Right ventricle myocardium superior (tissue), 1 donor: ENCODE measurements around the gene NDP. TPM values are rescaled to one million over a fixed set of nuclear protein-coding genes. Genes with fewer than 3 reads are reported as not detected.
"Not testable (repeated sequence)": the region's sequence is repeated elsewhere in the genome, so short reads cannot be mapped to it uniquely, and the experiment has no call there.

Experiments used
- ATAC-seq: fragments of 200-7000 bp; cut with Tn5 transposase; one replicate; pipeline ENCODE4 v1.9.1; 2020; ENCODE audit warnings: mild to moderate bottlenecking; ENCODE audit not compliant: poor library complexity
- DNase-seq: peaks from one replicate; pipeline ENCODE4 v3.0.0-alpha.2; 2020
- intact Hi-C: fragments of 100-400 bp; cut with DNase I; formaldehyde crosslinking; loops from one replicate; pipeline ENCODE4 v1.11.2; 2022
- total RNA-seq: library from RNA; stranded (reverse); fragmentation: NEBNext Ultra II Directional; extraction: Animal tissue kit (Norgen Biotek cat#: 25700); gene quantifications from one replicate; pipeline ENCODE4 v1.2.1, GENCODE V29; 2021
- donor health status: DM: no; HTN: yes; CAD: no; lungs with severe emphysema.

The NDP gene
- total RNA-seq, 1 donor from 2014 or later, result not detected

- intact Hi-C loops, DNase-seq, ATAC-seq: not testable (repeated sequence)
Observed at GRCh38 chrX:43910772-43911171, 62.4 kb downstream of the NDP start.

- intact Hi-C loops, result no loop called here
- DNase-seq (no peak), ATAC-seq (no peak)
Observed at GRCh38 chrX:43910012-43910411, 63.2 kb downstream of the NDP start.

GRCh38 chrX:43909141-43909540 is 64.0 kb downstream of the NDP start:
- ATAC-seq (no peak), DNase-seq (no peak)
- intact Hi-C loops, result no loop called here

GRCh38 chrX:43899878-43900815 is 73.0 kb downstream of the NDP start:
- no peak for ATAC-seq
- no peak for DNase-seq
- intact Hi-C loops, result no loop called here

Other genes starting within 250 kb of the NDP start
- gene MAOB, start 90.9 kb downstream of the NDP start, total RNA-seq, result 133 TPM